Colon (tissue), 2 donors: ENCODE data around the gene FKBP8.
A peak's percentile ranks its signal among the peaks of the same experiment; 100 is the strongest.
"Not testable (repeated sequence)": the region's sequence is repeated elsewhere in the genome, so short reads cannot be mapped to it uniquely, and the experiment has no call there.

Experiments
- FAIRE-seq: peaks from 2 replicates; lab custom pipeline; 2012; peaks lifted over from hg19 to GRCh38; lab: Jason Lieb, UNC
- donor health status: control.
- donor health status: control.

The FKBP8 gene

DNA sequence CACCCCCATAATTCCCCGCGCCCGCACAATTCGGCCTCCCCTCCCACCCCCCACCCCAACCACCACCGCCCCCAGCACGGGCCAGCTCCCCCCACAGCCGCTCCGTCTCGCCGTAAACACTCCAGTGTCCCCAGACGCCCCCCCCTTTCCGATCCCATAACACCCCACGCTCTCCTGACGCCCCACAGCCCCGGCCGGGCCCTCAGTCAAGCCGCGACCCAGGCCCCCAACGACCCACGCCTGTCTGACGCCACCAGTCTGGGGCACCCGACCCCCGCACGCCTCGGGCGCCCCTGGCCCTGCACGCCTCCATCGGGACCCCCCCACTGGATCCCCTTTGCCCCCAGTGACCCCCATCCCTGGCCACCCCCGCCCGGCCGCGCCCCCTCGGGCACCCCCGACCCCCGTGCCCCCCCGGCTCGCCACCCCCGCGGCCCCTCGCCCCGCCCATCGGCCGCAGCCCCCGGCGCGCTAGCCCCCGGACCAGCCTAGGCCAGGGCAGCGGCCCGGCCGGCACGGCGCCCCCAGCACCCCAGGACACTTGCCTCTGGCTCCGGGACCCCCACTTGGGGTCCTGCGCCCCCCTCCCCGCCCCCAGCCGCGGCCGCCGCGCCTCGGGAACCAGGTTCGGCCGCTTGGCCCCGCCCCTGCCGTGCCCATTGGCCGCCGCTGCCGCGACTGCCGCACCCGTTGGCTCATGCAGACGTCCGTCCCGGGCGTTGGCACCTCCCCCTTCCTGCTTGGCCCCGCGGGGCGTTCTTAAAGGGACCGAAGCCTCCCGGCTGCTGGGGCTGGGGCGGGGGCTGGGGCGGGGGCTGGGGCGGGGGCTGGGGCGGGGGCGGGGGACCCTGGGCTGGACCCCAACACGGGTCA is at the start of gene FKBP8:
FKBP8 (minus strand) TSS at position 633 of the 873 bp plus-strand sequence. CDS start 1,603 bp downstream, outside the sequence.
- FAIRE-seq, result no peak

DNA sequence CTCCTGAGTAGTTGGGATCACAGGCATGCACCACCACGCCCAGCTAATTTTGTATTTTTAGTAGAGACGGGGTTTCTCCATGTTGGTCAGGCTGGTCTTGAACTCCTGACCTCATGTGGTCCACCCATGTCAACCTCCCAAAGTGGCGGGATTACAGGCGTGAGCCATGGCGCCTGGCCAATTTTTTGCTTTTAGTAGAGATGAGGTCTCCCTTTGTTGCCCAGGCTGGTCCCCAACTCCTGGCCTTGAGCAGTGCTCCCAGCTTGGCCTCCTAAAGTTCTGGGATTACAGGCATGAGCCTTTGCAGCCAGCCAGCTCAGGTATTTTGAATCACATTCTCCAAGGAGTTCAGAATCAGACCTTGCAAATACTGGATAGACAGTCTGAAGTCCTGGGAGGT is 49.4 kb upstream of the FKBP8 start:
- not testable (repeated sequence) for FAIRE-seq

DNA sequence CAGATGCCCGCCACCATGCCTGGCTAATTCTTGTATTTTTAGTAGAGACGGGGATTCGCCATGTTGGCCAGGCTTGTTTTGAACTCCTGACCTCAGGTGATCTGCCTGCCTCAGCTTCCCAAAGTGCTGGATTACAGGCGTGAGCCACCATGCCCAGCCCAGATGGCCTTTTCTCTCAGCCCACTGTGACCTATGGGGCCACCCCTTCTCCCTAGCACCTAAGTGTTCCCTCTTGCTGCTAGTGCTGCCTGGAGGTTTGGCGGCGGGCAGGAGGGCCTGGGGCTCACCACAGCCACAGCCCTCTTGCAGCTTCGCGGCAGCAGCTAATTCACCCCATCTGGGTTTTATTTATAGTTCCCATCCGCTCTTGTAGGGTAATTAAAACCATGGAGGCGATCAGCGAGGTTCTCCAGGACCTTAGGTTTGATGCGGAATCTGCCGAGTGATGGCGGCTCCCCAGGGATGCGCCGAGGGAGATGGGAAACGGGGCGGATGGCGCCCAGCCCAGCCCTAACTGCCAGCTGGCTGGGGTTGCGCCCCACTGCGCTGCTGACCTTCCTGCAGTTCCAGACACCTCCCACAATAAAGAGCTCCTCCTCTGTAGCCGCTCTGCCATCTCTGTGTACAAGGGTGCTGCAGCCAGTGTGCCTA is 48.5 kb upstream of the FKBP8 start:
- FAIRE-seq, result no peak

DNA sequence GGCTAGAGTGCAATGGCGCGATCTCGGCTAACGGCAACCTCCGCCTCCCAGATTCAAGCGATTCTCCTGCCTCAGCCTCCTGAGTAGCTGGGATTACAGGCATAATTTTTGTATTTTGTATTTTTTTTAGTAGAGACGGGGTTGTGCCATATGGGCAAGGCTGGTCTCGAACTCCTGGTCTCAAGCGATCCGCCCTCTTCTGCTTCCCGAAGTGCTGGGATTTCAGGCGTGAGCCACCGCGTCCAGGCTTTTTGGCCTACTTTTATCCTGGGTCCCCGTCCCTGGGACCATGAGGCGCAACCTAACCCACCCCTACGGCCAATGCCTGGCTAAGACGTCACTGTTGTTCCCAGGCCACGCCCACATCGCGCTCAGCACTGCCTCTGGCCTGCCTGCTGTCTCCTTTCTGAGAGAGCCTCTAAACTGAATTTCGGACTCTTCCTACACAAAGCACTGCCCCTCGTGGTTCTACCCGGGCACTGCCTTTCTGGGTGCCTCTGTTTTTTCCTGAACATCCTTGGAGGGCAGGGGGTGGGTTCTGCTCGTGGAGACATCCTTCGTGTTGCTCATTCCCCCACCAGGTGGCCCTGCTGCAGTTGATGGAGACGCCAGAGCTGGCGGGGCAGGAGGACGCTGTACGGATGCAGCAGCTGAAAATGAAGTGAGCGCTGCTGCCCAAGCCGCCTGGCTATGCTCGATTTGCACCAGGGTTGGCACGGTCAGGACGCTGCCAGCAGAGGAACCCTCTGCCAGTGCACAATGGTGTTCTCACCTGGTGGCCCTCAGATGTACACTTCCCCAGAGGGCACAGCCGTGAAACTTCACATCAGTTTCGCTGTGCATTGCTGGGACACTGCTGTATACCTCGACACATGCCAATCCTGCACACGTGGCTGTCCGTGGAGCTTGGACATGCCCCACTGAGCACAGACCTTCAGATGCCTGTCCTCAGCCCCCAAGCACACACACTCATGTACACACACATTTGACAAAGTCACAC is 47.2 kb upstream of the FKBP8 start:
- FAIRE-seq, result no peak

DNA sequence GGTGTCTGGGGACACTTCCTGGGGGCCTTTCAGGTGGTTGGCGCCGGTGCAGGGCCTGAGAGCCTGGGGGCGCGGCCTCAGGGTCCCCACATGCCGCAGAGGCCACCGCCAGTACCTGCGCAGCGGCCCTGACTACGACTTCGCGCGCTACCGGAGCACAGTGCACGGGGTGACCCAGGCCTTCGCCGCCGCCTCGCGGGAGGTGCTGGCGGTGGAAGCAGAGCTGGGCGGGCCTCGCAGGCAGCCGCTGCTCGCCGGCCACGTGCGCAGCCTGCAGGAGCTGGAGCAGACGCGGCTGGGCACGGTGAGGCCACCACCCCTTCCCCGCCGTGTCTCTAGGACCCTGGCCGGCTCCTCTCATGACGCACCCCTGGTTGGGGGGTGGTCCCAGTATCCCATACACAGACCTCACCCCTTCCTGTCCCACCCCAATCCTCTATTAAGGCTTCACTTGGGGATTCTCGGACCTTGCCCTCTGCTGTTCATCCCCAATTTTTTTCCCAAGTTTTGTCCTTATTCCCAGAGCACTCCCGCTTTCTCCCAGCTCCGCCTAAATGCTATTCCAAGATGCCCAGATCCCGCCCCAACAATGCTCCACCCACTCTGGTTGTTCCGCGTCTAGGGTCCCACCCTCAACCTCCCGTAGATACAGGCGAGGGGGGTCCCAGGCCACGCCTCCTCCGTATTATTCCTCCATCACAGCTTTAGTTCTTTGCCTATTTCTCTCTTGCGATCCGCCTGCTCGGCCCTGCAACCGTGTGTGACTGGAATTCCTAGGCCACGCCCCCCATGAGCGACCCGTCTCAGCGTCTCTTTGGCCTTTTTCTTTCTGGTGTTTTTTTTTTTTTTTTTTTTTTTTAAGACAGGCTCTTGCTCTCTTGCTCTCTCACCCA is 46.3 kb upstream of the FKBP8 start:
- FAIRE-seq, result no peak

DNA sequence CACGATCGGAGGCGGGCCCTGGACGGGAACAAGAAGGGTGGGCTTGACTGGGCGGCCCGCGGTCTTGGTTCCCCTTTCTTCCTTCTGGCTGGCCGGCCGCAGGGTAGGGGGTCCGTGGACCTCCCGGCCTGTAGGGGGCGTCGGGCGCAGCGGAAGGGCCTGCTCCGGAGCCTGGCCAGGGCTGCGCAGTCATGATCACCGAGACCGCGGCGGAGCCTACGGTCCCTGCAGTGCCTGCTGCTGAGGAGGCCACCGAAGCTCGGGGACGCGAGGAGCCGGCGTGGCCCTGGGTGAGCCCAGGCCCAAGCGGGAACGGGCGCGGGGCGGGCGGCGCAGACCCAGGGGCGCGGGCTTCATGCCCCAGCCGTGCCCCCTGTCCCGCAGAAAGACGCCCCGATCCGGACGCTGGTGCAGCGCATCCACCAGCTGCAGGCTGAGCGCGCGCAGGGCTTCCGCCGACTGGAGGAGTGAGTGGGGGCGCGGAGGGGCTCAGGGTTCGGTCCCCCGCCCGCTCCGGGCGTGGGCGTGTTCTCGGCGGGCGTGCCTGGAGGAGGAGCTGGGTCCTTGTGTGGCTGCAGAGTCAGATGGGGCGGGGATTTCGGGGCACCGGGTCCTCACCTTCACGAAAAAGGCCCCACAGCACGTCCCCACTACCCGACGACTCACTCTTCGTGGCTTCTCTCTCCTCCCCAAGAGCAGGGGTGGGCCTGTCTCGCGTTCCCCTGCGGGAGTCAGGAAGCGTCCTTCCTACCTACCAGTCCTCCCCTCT is 45.4 kb upstream of the FKBP8 start, which contains the start of gene REX1BD:
REX1BD (plus strand) TSS at position 188 of the 769 bp plus-strand sequence; CDS start at position 192, 4 bp downstream.
- no peak for FAIRE-seq

DNA sequence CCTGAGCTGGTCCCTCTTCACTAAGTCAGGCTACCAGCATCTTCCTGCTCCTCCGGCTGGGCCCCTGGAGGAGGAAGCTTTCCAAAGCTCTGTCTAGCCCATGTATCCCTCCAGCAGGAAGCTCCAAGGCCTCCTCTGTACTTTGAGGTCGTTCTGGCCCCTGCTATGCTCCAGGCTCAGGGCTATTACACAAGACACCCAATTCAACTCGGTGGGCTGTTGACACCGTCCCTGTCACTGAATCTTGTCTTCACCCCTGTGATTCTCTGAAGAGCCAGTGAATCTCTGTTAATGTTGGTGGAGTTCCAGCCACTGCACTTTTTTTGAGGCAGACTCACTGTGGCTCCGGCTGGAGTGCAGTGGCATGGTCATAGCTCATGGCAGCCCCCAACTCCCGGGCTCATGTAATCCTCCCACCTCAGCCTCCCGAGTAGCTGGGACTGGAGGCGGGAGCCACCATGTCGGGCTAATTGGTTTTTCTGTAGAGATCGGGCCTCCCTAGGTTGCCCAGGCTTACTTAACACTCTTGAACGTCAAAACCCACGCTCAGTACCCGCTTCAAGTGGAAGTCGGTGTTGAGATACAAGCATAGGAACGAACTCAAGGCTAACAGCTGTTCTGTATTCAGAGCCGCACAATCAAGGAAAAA is 44.7 kb upstream of the FKBP8 start:
- FAIRE-seq, result no peak

DNA sequence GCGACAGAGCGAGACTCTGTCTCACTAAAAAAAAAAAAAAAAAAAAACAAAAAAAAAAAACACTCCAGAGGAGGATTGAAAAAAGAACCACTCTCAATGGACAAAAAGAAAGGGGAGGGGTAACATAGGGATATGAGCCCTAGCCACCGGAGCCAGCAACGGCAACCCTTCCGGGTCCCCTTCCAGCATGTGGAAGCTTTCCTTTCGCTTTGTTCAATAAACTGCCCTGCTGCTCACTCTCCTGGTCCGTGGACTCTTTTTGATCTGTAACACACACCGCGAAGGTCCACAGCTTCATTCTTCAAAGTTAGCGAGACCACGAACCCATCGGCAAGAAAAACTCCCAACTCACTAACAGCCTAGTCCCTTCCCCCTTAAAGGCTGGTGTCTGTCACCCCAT is 44.2 kb upstream of the FKBP8 start:
- FAIRE-seq, result no peak

DNA sequence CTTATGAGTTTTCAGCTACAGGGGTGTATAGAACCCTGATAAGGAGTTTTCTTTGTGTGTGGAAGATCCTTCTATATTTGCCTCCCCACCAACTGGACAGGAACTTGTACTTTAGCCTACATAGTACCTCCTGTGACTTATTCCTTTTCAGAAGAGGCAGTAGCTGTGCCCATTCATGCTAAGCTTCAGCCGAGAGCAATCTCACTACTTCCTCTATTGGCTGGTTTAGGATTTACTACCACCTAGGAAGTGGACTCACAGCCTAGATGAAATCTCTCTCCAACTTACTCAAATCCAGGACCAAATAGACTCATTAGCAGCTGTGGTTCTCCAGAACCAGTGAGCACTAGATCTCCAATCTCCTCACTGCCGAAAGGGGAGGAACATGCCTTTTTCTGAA is 42.9 kb upstream of the FKBP8 start:
- no peak for FAIRE-seq

DNA sequence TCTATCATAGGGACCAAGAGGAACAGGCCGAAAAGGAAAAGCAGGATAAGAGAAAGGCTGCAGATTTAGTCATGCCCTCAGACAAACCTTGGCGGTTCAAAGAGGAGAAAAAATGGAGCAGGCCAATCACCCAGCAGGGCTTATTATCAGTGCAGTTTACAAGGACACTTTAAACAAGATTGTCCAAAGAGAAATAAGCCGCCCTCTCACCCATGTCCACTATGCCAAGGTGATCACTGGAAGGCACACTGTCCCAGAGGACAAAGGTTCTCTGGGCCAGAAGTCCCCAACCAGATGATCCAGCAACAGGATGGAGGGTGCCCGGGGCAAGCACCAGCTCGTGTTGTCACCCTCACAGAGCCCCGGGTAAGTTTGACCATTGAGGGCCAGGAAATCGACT is 36.9 kb upstream of the FKBP8 start:
- no peak for FAIRE-seq

DNA sequence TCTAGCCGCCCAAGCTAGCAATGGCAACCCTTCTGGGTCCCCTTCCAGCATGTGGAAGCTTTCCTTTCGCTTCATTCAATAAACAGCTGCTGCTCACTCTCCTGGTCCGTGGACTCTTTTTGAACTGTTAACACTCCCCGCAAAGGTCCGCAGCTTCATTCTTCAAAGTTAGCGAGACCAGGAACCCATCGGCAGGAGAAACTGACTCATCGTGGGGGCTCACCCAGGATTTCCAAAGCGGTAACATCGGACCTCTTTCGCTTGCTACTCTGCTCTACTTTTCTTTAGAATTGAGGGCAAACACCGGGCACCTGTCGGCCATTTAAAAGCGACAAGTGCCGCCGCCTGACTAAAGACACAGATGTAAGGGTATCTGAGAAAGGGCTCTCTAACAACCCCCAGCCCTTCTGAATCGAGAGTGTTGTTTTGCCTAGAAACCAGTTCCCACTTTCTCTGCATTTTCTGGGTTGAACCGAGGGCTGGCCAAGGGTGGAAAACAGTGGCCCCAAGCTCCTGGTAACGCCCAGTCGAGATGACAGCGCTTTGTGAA is 34.1 kb upstream of the FKBP8 start:
- FAIRE-seq, result no peak

DNA sequence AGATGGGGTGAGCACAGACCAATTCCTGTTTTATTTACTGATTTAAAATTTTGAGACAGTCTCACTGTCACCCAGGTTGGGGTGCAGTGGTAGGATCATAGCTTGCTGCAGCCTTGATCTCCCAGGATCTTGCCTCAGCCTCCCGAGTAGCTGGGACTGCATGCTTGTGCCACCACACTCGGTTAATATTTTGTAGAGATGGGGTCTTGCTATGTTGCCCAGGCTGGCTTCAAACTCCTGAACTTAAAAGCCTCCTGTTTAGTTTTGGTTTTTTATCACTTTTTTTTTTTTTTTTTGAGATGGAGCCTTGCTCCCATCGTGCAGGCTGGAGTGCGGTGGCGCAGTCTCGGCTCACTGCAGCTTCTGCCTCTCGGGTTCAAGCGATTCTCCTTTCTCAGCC is 33.0 kb upstream of the FKBP8 start:
- no peak for FAIRE-seq

DNA sequence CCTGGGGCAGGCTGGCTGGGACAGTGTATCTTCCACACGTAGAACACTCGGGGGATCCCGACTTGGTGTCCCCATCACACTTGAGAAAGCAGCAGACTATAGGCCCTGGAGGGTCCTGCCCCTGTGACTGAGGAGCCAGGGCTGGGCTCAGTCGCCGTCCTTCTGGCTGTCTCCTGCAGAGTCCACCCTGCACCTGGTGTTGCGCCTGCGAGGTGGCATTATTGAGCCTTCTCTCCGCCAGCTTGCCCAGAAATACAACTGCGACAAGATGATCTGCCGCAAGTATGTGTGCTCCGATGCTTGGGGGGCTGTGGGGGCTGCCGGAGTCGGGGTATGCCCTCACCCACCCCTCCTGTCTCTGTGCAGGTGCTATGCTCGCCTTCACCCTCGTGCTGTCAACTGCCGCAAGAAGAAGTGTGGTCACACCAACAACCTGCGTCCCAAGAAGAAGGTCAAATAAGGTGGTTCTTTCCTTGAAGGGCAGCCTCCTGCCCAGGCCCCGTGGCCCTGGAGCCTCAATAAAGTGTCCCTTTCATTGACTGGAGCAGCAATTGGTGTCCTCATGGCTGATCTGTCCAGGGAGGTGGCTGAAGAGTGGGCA is 31.4 kb upstream of the FKBP8 start:
- FAIRE-seq, result no peak

DNA sequence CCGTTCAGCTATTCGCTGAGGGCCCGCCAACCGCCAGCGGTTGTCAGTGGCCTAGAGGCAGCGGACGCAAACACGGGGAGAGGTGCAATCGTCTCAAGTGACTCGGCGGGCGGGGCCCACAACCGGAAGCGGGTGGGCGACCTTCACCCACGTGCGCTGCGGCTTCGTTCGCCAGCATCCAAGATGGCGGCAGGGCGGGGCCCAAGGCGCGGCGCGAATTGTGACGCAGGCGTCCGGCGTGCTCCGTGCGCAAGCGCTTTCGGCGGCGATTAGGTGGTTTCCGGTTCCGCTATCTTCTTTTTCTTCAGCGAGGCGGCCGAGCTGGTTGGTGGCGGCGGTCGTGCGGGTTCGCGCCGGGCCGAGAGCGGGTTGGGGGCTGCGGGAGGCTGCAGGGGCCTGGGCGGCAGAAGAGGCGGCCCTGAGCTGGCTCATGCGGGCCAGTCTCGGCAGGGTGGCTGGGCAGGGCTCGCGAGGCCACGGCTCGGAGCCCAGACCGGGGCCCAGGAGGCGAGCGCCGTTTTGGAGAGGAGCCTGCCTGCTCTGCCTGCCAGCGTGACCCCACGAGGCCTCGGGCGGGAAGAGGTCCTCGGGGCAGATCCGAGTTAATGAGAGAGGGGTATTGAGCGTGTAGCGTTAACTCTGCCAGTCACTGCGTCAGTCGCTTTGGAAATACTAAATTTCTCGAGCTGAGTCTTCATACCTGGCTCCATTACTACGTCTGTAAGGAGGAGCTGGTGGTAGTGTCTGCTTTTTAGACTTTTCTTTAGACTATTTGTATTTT is 28.4 kb upstream of the FKBP8 start, which contains the start of gene UBA52:
UBA52 (plus strand) TSS at position 294 of the 781 bp plus-strand sequence. CDS start 1,444 bp downstream, outside the sequence.
- FAIRE-seq, result peak; percentile 36

DNA sequence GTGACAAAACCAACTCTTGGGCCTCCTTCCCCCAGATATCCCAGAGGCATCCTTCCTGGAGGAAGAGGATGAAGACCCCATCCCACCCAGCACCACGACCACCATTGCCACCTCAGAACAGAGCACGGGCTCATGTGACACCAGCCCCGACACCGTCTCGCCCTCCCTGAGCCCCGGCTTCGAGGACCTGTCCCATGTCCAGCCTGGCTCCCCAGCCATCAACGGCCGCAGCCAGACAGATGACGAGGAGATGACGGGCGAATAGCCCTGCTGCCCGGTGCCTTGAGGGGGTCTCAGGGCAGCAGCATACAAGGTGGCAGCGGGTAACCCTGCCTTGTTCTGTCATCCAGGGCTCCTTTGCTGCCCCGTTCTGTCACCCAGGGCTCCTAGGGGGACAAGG is 25.0 kb upstream of the FKBP8 start:
- FAIRE-seq, result no peak

DNA sequence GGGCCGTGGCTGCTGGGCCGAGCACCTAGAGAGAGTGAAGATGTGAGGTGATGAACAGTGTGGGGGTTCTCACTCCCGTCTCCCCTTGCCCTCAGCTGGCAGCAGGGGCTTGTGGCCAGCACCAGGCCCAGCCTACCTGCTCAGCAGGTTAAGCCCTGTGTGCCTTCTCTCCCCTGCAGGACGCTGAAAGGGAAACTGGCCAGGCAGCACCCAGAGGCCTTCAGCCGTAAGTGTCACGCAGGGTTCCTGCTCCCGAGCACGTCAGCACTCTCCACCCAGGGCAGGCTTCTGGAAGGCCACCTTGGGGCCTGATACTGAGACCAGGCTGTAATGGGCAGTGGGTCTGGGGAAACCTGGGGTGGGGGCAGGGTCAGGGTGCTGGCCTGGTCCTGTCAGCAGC is 23.6 kb upstream of the FKBP8 start:
- no peak for FAIRE-seq

DNA sequence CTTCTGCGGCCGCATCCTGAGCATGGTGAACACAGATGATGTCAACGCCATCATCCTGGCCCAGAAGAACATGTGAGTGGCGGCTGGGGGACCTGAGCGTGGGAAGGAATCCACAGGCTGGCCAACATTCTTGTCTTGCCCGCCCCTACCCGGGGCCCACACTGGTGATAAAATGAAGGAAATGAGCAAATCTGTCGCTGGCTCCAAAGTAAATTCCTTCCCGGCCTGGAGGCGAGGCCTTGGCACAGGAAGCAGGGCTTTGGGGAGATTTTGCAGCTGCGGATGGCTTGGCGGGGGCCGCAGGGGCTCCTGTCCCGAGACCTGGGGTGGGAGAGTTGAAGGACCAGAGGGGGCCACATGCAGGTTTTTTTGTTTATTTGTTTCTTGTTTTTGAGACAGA is 18.7 kb upstream of the FKBP8 start:
- no peak for FAIRE-seq

DNA sequence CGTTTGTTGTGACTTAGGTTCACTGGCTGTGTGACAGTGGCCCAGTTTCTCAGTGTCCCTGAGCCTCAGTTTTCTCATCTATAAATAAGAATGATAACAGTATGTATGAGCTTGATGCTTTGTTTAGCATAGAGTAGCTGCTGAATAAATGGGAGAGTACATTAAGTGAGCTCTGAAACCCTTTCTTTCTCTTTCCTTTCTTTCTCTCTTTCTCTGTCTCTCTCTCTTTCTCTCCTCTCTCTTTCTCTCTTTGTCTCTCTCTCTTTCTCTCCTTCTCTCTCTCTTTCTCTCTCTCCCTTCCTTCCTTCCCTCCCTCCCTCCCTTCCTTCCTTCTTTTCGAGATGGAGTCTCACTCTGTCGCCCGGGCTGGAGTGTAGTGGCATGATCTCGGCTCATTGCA is 16.3 kb upstream of the FKBP8 start:
- FAIRE-seq, result no peak
